KBM-7 (cell line): ENCODE results near the gene EIF2S2.
"Not testable (repeated sequence)": the region's sequence is repeated elsewhere in the genome, so short reads cannot be mapped to it uniquely, and the experiment has no call there.

Source experiments
- DNase-seq: peaks from one replicate; pipeline ENCODE4 v3.0.0-alpha.2; 2015
- in situ Hi-C: fragments of 300-500 bp; cut with MboI; formaldehyde crosslinking; loops from 2 replicates; pipeline ENCODE4 v1.14.3; 2020; ENCODE audit warnings: low sequenced_read_pairs, low pct_unique_long_range_greater_than_20kb, mixed read lengths

EIF2S2 gene

DNA sequence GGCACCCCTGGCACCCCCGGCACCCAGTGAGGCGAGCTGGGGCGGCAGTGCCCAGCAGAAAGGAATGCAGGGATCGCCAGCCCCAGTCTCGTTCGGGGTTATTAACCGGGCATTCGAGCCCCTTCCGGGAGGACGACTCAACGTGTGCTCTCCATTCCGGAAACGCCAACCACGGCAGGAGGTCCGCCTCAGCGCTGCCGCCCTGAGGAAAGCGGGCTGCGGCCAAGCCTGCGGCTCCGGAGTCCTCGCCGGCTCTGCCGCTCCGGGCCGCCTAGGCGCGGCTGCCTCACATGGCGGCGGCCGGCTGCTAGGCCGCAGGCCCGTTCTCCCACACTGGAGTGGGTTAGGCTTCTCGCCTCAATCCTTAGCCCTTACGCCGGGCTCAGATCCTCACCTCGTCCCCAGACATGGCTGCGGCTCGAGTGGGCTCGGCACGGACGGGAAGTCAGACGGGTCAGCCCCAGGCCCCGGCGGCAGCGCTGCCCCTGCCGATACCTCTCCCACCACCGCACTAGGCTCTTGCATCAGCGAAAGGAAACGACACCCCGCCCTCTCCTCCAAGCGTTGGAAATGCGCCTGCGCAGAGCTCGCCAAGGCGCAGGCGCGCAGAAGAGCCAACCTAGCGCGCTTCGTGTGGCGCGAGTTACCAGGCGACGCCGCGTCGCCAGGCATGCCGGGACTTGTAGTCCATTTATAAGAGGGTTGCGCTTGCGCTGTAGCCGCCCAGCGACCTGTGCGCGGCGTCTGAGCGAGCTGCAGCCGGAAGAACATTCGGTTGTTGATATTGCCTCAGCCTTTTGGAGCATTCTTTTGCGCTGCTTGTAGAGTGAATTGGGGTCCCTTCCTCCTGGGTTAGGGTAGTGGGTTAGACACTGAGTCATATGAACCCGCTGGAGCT is at the start of gene EIF2S2:
Gene EIF2S2, minus strand, starts transcription at position 542 of the 898 bp plus-strand sequence. Its CDS starts 133 bp downstream, at position 409.
- DNase-seq: peak; percentile 98
- in situ Hi-C loops: no loop called here

GRCh38 chr20:34157697-34158096 is 45.7 kb upstream of the EIF2S2 start:
- in situ Hi-C loops: not testable (repeated sequence)
- peak; percentile 27 for DNase-seq

DNA sequence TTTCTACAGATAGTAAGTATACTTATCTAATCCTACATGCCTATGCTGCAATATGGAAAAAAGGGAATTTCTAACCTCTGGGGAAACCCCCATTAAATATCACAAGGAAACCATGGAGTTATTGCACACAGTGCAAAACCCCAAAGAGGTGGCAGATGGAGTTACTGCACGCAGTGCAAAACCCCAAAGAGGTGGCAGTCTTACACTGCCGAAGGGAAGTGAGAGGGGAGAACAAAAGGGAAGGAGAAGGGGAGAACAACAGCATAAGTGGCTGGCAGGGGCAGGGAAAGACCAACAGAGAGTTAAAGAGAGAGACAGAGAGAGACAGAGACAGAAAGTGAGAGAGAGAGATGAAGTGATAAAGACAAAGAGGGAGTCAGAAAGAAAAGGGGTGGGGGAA is 43.8 kb upstream of the EIF2S2 start:
- in situ Hi-C loops: no loop called here
- peak; percentile 28 for DNase-seq

GRCh38 chr20:34153169-34153568 is 41.1 kb upstream of the EIF2S2 start:
- in situ Hi-C loops, DNase-seq: not testable (repeated sequence)

DNA sequence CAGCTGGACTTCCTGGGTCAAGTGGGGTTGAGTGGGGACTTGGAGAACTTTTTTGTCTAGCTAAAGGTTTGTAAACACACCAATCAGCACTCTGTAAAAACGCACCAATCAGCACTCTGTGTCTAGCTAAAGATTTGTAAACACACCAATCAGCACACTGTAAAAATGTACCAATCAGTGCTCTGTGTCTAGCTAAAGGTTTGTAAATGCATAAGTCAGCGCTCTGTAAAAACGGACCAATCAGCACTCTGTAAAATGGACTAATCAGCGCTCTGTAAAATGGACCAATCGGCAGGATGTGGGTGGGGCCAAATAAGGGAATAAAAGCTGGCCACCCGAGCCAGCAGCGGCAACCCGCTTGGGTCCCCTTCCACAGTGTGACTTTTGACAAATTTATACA is 40.0 kb upstream of the EIF2S2 start:
- in situ Hi-C loops, DNase-seq: not testable (repeated sequence)

- DNase-seq: no peak
Measured at GRCh38 chr20:34150306-34151000, 38.4 kb upstream of the EIF2S2 start.

DNA sequence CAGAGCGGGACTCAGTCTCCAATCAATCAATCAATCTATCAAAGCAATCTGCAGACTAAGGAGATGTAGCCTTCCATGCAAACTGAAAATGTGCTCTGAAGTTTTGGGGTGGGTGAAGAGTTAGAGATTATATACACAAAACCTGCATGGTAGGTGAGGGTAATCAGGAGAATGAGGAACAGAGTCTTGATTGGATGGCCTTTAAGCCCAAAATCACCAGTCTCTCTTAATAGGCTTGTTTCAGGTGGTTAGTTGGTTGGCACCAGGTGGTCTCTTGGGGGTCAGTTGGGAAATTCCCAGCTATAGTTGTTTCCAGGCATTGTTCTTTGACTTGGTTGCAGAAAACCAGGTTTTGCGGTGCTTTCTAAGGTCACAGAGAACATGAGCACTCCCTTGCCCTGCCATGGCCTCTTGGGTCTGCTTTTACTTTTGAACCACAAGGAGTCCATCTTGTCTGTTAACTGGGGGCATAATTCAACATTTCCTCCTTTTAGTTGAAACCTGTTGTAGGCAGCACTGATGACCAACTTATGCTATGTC is 33.3 kb upstream of the EIF2S2 start:
- in situ Hi-C loops: no loop called here
- no peak for DNase-seq

More at GRCh38 chr20:34150306-34151000, 38.4 kb upstream of the EIF2S2 start:
- in situ Hi-C loops: no loop called here

DNA sequence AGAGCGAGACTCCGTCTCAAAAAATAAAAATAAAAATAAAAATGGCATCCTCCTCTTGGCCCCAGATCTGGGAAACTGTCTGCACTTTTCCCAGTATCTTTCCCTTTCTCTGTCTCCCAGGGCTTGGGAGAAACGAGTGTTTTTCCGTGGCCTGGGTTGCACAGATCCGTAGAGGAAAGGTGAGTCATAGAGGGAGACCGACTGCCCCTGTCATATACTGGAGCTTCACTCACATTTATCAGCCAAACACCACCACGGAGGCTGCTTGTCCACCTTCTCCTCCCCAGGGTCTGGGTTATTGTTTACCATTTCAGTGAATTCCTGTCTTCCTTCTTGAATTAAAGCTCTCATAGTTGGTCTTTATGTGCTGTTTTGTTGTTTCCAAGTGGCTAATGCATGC is 31.9 kb upstream of the EIF2S2 start:
- DNase-seq: no peak
- in situ Hi-C loops: no loop called here

GRCh38 chr20:34142121-34142520 is 30.1 kb upstream of the EIF2S2 start:
- DNase-seq: no peak
- in situ Hi-C loops: no loop called here

- in situ Hi-C loops: no loop called here
Measured at GRCh38 chr20:34141293-34141692, 29.2 kb upstream of the EIF2S2 start.

DNA sequence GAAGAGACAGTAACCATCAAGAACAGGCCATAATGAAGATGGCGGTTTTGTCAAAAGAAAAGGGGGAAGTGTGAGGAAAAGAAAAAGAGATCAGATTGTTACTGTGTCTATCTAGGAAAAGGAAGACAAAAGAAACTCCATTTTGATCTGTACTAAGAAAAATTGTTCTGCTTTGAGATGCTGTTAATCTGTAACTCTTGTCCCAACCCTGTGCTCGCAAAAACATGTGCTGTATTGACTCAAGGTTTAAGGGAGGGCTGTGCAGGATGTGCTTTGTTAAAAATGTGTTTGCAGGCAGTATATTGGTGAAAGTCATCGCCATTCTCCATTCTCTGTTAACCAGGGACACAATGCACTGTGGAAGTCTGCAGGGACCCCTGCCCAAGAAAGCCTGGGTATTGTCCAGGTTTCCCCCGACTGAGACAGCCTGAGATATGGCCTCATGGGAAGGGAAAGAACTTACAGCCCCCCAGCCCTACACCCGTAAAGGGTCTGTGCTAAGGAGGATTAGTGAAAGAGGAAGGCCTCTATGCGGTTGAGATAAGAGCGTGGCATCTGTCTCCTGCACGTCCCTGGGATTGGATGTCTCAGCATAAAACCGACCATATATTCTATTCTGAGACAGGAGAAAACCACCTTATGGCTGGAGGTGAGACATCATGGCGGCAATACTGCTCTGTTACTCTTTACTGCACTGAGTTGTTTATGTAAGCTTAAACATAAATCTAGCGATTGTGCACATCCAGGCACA is 23.7 kb upstream of the EIF2S2 start:
- in situ Hi-C loops: not testable (repeated sequence)
- DNase-seq: peak; percentile 71

More at GRCh38 chr20:34141293-34141692, 29.2 kb upstream of the EIF2S2 start:
- DNase-seq: no peak

GRCh38 chr20:34133365-34133860 is 21.4 kb upstream of the EIF2S2 start:
- in situ Hi-C loops, DNase-seq: not testable (repeated sequence)

- in situ Hi-C loops, DNase-seq: not testable (repeated sequence)
Measured at GRCh38 chr20:34132943-34133342, 20.9 kb upstream of the EIF2S2 start.

DNA sequence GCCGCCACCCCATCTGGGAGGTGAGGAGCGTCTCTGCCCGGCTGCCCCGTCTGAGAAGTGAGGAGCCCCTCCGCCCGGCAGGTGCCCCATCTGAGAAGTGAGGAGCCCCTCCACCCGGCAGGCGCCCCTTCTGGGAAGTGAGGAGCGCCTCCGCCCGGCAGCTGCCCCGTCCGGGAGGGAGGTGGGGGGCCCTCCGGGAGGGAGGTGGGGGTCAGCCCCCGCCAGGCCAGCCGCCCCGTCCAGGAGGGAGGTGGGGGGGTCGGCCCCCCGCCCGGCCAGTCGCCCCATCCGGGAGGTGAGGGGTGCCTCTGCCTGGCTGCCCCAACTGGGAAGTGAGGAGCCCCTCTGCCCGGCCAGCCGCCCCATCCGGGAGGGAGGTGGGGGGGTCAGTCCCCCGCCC is 20.4 kb upstream of the EIF2S2 start:
- in situ Hi-C loops, DNase-seq: not testable (repeated sequence)

DNA sequence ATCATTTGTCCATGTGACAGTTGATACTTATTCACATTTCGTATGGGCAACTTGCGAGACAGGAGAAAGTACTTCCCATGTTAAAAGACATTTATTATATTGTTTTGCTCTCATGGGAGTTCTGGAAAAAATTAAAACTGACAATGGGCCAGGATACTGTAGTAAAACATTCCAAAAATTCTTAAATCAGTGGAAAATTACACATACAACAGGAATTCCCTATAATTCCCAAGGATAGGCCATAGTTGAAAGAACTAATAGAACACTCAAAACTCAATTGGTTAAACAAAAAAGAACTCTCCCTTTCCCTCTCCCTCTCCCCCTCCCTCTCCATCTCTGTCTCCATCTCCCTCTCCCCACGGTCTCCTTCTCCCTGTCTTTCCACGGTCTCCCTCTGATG is 19.4 kb upstream of the EIF2S2 start:
- in situ Hi-C loops: no loop called here
- DNase-seq: no peak

DNA sequence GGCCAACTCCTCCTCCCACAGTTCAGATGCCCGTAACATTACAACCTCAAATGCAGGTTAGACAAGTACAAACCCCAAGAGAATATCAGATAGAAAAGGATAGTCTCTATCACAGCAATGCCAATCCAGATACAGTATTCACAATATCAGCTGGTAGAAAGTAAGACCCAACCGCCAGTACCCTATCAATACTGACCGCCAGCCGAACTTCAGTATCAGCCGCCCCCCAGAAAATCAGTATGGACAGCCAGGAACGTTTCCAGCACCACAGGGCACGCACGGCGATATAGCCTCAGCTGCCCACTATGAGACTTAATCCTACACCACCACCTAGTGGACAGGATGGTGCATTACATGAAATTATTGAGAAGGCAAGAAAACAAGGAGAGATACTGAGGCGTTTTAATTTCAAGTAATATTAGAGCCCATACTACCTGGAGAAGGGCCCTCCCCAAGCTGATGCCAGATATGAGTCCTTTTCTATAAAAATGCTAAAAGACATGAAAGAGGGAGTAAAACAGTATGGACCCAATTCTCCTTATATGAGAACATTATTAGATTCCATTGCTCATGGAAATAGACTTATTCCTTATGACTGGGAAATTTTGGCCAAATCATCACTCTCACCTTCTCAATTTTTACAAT is 17.6 kb upstream of the EIF2S2 start:
- in situ Hi-C loops: no loop called here
- DNase-seq: peak; percentile 80

DNA sequence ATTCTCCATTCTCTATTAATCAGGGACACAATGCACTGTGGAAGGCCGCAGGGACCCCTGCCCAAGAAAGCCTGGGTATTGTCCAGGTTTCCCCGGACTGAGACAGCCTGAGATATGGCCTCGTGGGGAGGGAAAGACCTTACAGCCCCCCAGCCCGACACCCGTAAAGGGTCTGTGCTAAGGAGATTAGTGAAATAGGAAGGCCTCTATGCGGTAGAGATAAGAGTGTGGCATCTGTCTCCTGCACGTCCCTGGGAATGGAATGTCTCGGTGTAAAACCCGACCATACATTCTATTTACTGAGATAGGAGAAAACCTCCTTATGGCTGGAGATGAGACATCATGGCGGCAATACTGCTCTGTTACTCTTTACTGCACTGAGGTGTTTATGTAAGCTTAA is 15.7 kb upstream of the EIF2S2 start:
- DNase-seq: no peak
- in situ Hi-C loops: no loop called here

DNA sequence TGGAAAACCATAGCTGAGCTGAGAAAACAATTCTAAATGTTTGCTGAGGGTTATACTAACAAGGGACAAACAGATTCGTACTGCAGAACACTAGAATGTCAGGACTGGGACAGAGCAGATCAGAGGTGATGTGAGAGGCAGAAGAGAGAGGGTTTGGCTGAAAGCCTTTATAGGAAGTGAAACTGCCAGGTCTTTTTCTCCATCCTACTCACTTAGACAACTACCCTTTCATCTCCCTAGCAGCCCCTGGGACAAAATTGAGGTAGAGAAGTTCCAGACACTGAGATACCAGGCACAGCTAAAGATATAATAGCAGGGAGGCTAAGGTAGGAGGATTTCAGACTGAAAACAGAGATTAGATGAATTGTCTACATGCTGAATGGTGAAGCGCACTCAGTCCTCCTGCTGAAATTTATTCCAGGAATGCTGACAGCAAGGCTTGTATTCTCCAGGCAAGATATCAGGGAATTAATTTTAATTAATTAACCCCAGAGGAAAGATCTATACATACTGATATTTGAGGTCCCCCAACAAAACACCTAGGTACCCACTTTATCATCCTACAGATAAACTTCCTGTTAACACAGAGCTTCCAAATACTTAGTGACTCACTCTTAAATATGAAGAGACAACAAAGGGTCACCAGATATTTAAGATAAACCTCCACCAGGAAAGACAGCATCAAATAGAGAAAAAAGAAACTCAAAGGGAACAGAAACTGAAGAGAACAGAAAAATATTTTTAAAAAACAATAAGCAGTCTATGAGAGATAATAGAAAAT is 12.6 kb upstream of the EIF2S2 start:
- in situ Hi-C loops: no loop called here
- no peak for DNase-seq
